LHCN-M2 (cell line): ENCODE data around the gene IFNAR1. TPM values are rescaled to one million over a fixed set of nuclear protein-coding genes. Genes with fewer than 3 reads are reported as not detected.
"Not testable (repeated sequence)": the region's sequence is repeated elsewhere in the genome, so short reads cannot be mapped to it uniquely, and the experiment has no call there.

Source experiments
- DNase-seq: peaks from one replicate; pipeline ENCODE4 v3.0.0-alpha.2; 2012; ENCODE audit warnings: low read depth
- total RNA-seq: library from RNA; depleted of rRNA; stranded (reverse); fragments of >200 nt; gene quantifications from 2 replicates; pipeline ENCODE4 v1.2.3, GENCODE V29; 2014

Gene IFNAR1
- total RNA-seq, 1 experiment from 2014 or later = 20.3 TPM

- no peak for DNase-seq
These were observed 50.4 kb downstream of the IFNAR1 start for GRCh38 chr21:33375101-33375644.

- no peak for DNase-seq
These were observed 52.6 kb downstream of the IFNAR1 start for GRCh38 chr21:33377221-33377920.

GRCh38 chr21:33378081-33378480 lies 53.3 kb downstream of the IFNAR1 start:
- no peak for DNase-seq

- DNase-seq = peak; percentile 70
These were observed 55.2 kb downstream of the IFNAR1 start for GRCh38 chr21:33379934-33380333.

- DNase-seq = peak; percentile 97
These were observed 55.8 kb downstream of the IFNAR1 start for GRCh38 chr21:33380483-33380998.

GRCh38 chr21:33381381-33381780 lies 56.6 kb downstream of the IFNAR1 start:
- not testable (repeated sequence) for DNase-seq

- DNase-seq = peak; percentile 84
These were observed 58.5 kb downstream of the IFNAR1 start for GRCh38 chr21:33383056-33383888.

GRCh38 chr21:33384841-33385331 lies 60.1 kb downstream of the IFNAR1 start:
- no peak for DNase-seq

GRCh38 chr21:33386222-33386784 lies 61.5 kb downstream of the IFNAR1 start:
- DNase-seq = no peak

- DNase-seq = no peak
These were observed 62.5 kb downstream of the IFNAR1 start for GRCh38 chr21:33387294-33387693.

GRCh38 chr21:33388188-33388587 lies 63.4 kb downstream of the IFNAR1 start:
- DNase-seq = no peak

- no peak for DNase-seq
These were observed 65.7 kb downstream of the IFNAR1 start for GRCh38 chr21:33390479-33390878.

GRCh38 chr21:33391656-33392055 lies 66.9 kb downstream of the IFNAR1 start:
- no peak for DNase-seq

GRCh38 chr21:33392284-33392985 lies 67.7 kb downstream of the IFNAR1 start:
- DNase-seq = no peak

GRCh38 chr21:33393348-33393747 lies 68.6 kb downstream of the IFNAR1 start:
- no peak for DNase-seq

- no peak for DNase-seq
These were observed 69.5 kb downstream of the IFNAR1 start for GRCh38 chr21:33394260-33394659.

GRCh38 chr21:33395891-33396331 lies 71.1 kb downstream of the IFNAR1 start:
- peak; percentile 70 for DNase-seq

- no peak for DNase-seq
These were observed 71.7 kb downstream of the IFNAR1 start for GRCh38 chr21:33396436-33396835.

GRCh38 chr21:33396951-33397350 lies 72.2 kb downstream of the IFNAR1 start:
- peak; percentile 78 for DNase-seq

GRCh38 chr21:33397717-33398116 lies 72.9 kb downstream of the IFNAR1 start:
- no peak for DNase-seq

- no peak for DNase-seq
These were observed 73.6 kb downstream of the IFNAR1 start for GRCh38 chr21:33398361-33398760.
